ENCODE measurements around the gene MEST. TPM values are rescaled to one million over a fixed set of nuclear protein-coding genes. Genes with fewer than 3 reads are reported as not detected.

Gene MEST
- total and polyA plus RNA-seq, 7 experiments from 2014 or later, result 1.6 to 8.7 (median 4.6) TPM

- ATAC-seq (no peak), DNase-seq (no peak)
- ChIA-PET POLR2A (no interaction called here), CTCF (no interaction called here)
- Mint-ChIP-seq H3K36me3 (peaks cover 0 to 3% (median 0%) of the 10 kb centered on the region in 5 donors), H3K4me3 (no peak overlapping the region), H3K27me3 (peaks cover 5 to 23% (median 7%) of the 10 kb centered on the region in 5 donors), H3K9me3 (peaks cover 0 to 9% (median 0%) of the 10 kb centered on the region in 11 donors), H3K4me1 (peaks cover 0 to 6% (median 2%) of the 10 kb centered on the region in 7 donors), H3K27ac (no peak overlapping the region)
- H3K4me3 ChIP-seq (ENCODE audit: low read length), result no peak overlapping the region
- intact Hi-C loops (cut with micrococcal nuclease), result loop anchor here in 1 of 2 donors (10.0 kb wide), 2 partner anchors 65 to 275 kb away; no protein-coding TSS in a partner anchor
- no peak overlapping the region for H3K27ac ChIP-seq (ENCODE audit: low read depth, low read length)
- no peaks in the 10 kb centered on the region for H3K36me3 ChIP-seq (ENCODE audit: control insufficient read depth in 2 of 3, insufficient read depth in 3 of 3, low read length in 3 of 3)
- H3K4me1 ChIP-seq (ENCODE audit: control insufficient read depth in 2 of 2, insufficient read depth in 2 of 2, low read length in 2 of 2), result no peaks in the 10 kb centered on the region
- H3K27me3 ChIP-seq (ENCODE audit: control insufficient read depth in 2 of 2, insufficient read depth in 2 of 2, low read length in 2 of 2), result no peaks in the 10 kb centered on the region
- H3K9me3 ChIP-seq (ENCODE audit: control insufficient read depth in 2 of 3, low read length in 3 of 3), result no peaks in the 10 kb centered on the region
These were observed 12.0 kb upstream of the MEST start for GRCh38 chr7:130479716-130480400.

GRCh38 chr7:130481898-130482297, 10.0 kb upstream of the MEST start:
- no peak for DNase-seq
- H3K27me3 Mint-ChIP-seq, result peaks cover 5 to 39% (median 16%) of the 10 kb centered on the region in 5 donors

DNA sequence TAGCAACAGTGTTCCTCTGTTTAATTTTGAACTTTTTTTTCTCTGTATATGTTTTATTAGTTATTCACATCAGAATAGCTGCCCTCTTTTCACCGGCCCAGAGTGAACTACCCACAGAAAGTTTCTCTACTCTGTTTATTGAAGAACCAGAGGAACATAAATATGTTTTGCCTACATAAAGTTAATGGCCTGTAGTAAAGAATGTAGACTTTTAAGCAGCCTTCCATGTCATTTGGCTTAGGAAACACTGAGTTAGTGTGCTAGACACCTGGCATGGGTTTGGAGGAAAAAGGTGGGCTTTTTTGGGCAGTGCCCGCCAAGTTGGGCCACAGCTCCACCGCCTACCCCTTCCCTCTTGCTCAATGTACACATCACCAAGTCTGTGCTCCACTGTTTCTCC, 8.9 kb upstream of the MEST start:
- Histone ChIP-seq H3K27me3 (ENCODE audit: control insufficient read depth in 2 of 2, insufficient read depth in 2 of 2, low read length in 2 of 2) (no peaks in the 10 kb centered on the region), H3K27ac (ENCODE audit: low read depth, low read length) (no peak overlapping the region), H3K4me1 (ENCODE audit: control insufficient read depth in 2 of 2, insufficient read depth in 2 of 2, low read length in 2 of 2) (peaks cover 5 to 7% of the 10 kb centered on the region in 2 donors), H3K9me3 (ENCODE audit: control insufficient read depth in 2 of 3, low read length in 3 of 3) (no peaks in the 10 kb centered on the region), H3K4me3 (ENCODE audit: low read length) (no peak overlapping the region), H3K36me3 (ENCODE audit: control insufficient read depth in 2 of 3, insufficient read depth in 3 of 3, low read length in 3 of 3) (no peaks in the 10 kb centered on the region)
- DNase-seq, result no peak
- H3K4me3 Mint-ChIP-seq, result no peak overlapping the region
- peaks cover 5 to 43% (median 19%) of the 10 kb centered on the region in 5 donors for H3K27me3 Mint-ChIP-seq
- peaks cover 17 to 25% (median 20%) of the 10 kb centered on the region in 7 donors for H3K4me1 Mint-ChIP-seq
- no peak overlapping the region for H3K27ac Mint-ChIP-seq
- intact Hi-C loops (cut with micrococcal nuclease), result loop anchor here in 1 of 2 donors (10.0 kb wide), 2 partner anchors 68 to 272 kb away; no protein-coding TSS in a partner anchor
- ChIA-PET CTCF (no interaction called here), POLR2A (no interaction called here)
- H3K36me3 Mint-ChIP-seq, result no peaks in the 10 kb centered on the region
- H3K9me3 Mint-ChIP-seq, result peaks cover 0 to 5% (median 1%) of the 10 kb centered on the region in 11 donors
- no peak for ATAC-seq

More at GRCh38 chr7:130481898-130482297, 10.0 kb upstream of the MEST start:
- Mint-ChIP-seq H3K9me3 (peaks cover 0 to 9% (median 1%) of the 10 kb centered on the region in 11 donors), H3K27ac (no peak overlapping the region), H3K4me3 (no peak overlapping the region), H3K4me1 (peaks cover 14 to 24% (median 18%) of the 10 kb centered on the region in 7 donors), H3K36me3 (peaks cover 0 to 2% (median 0%) of the 10 kb centered on the region in 5 donors)
- H3K4me1 ChIP-seq (ENCODE audit: control insufficient read depth in 2 of 2, insufficient read depth in 2 of 2, low read length in 2 of 2), result peaks cover 5 to 7% of the 10 kb centered on the region in 2 donors
- no peaks in the 10 kb centered on the region for H3K27me3 ChIP-seq (ENCODE audit: control insufficient read depth in 2 of 2, insufficient read depth in 2 of 2, low read length in 2 of 2)
- no peak overlapping the region for H3K27ac ChIP-seq (ENCODE audit: low read depth, low read length)
- intact Hi-C loops (cut with micrococcal nuclease), result loop anchor here in 1 of 2 donors (10.0 kb wide), 2 partner anchors 67 to 273 kb away; no protein-coding TSS in a partner anchor
- no peak overlapping the region for H3K4me3 ChIP-seq (ENCODE audit: low read length)
- CTCF ChIA-PET, result no interaction called here
- POLR2A ChIA-PET, result interaction anchor here (0.5 kb wide), 1 partner anchor 281 kb away, joined by 4 read pairs; no protein-coding TSS in a partner anchor
- H3K9me3 ChIP-seq (ENCODE audit: control insufficient read depth in 2 of 3, low read length in 3 of 3), result no peaks in the 10 kb centered on the region
- H3K36me3 ChIP-seq (ENCODE audit: control insufficient read depth in 2 of 3, insufficient read depth in 3 of 3, low read length in 3 of 3), result no peaks in the 10 kb centered on the region
- no peak for ATAC-seq

DNA sequence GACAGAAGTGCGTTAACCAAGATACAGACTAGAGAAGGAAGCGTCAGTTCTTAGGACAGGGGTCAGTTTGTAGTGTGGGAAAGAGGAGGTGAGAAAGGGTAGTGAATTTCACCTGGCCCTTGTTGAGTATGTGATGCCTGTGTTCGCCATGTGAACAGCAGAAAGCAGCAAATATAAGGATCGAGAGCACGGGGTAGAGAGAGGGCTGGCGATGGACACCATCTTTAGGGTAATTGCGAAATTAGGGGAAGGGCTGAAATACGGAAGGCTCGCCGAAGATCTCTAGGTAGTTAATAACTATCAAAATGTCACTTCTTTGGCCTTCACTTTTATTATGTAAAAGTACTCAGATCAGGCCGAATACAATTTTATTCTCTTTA, 6.2 kb upstream of the MEST start:
- no peak overlapping the region for H3K27ac ChIP-seq (ENCODE audit: low read depth, low read length)
- DNase-seq (no peak), ATAC-seq (no peak)
- H3K4me3 ChIP-seq (ENCODE audit: low read length), result peak overlapping the region; percentile 80
- no peaks in the 10 kb centered on the region for H3K9me3 ChIP-seq (ENCODE audit: control insufficient read depth in 2 of 3, low read length in 3 of 3)
- Mint-ChIP-seq H3K36me3 (no peaks in the 10 kb centered on the region), H3K27ac (peak overlapping the region in 1 of 9 donors; percentile 66), H3K4me1 (peaks cover 19 to 26% (median 24%) of the 10 kb centered on the region in 7 donors), H3K4me3 (peak overlapping the region; percentile 56 to 94 (median 91)), H3K9me3 (peaks cover 0 to 4% (median 0%) of the 10 kb centered on the region in 11 donors), H3K27me3 (peaks cover 5 to 61% (median 27%) of the 10 kb centered on the region in 5 donors)
- H3K36me3 ChIP-seq (ENCODE audit: control insufficient read depth in 2 of 3, insufficient read depth in 3 of 3, low read length in 3 of 3), result no peaks in the 10 kb centered on the region
- no peaks in the 10 kb centered on the region for H3K27me3 ChIP-seq (ENCODE audit: control insufficient read depth in 2 of 2, insufficient read depth in 2 of 2, low read length in 2 of 2)
- ChIA-PET POLR2A (no interaction called here), CTCF (interaction anchor here (0.7 kb wide), 1 partner anchor 9 kb away, joined by 3 read pairs; no protein-coding TSS in a partner anchor)
- H3K4me1 ChIP-seq (ENCODE audit: control insufficient read depth in 2 of 2, insufficient read depth in 2 of 2, low read length in 2 of 2), result peaks cover 5 to 7% of the 10 kb centered on the region in 2 donors
- intact Hi-C loops (cut with micrococcal nuclease), result loop anchor here (1.0 to 10.0 kb wide), 11 partner anchors 43 to 413 kb away; partner anchors contain the start of genes CEP41 (in 1 of the 2), COPG2 (in 1 of the 2) and KLHDC10 (in 1 of the 2)

DNA sequence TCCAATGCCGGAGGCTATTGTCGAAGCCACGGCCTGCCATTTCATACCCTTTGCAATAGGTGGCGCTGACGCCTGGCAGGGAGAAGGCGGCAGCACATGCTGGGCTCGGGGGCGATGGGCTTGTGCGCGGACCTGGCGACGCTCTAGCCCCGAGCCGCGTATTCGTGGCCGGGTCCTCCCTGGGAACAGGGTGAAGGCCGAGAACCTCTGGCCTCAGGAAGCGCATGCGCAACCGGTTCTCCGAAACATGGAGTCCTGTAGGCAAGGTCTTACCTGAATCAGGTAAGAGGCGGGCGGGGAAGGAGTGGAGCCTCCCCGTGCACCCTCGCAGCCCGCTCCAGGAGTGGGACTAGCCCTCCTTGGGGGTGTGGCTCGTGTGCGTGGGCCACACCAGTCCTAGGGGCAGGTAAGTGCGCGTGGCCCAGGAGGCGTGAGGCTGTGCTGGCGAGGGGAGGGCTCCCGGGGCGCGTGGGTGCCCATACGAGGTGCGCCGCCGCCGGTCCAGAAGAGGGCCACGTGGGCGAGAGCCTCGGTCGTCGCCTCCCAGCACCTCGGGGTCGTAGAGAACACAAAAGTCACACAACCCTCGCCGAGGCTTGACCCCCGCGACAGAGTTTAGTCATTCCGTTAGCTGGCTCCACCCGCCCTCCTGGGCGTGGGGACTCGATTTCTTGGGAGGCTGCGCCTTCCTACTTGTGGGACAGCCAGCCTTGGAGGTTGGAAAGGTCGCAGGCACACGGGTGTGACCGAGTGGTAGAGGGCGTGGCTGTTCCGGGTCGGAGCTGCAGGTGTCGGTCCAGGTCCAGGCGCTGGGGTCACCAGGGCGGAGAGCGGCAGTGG, 5.6 kb upstream of the MEST start:
- Mint-ChIP-seq H3K27ac (peak overlapping the region in 5 of 9 donors; percentile 58 to 88 (median 73)), H3K36me3 (no peaks in the 10 kb centered on the region), H3K4me3 (peak overlapping the region; percentile 85 to 94 (median 91)), H3K27me3 (peaks cover 5 to 66% (median 31%) of the 10 kb centered on the region in 5 donors), H3K9me3 (peaks cover 0 to 4% (median 0%) of the 10 kb centered on the region in 11 donors), H3K4me1 (peaks cover 22 to 32% (median 25%) of the 10 kb centered on the region in 7 donors)
- peaks cover 7 to 9% of the 10 kb centered on the region in 2 donors for H3K4me1 ChIP-seq (ENCODE audit: control insufficient read depth in 2 of 2, insufficient read depth in 2 of 2, low read length in 2 of 2)
- POLR2A ChIA-PET, result no interaction called here
- intact Hi-C loops (cut with micrococcal nuclease), result loop anchor here (1.0 to 10.0 kb wide), 11 partner anchors 44 to 414 kb away; partner anchors contain the start of genes CEP41 (in 1 of the 2), COPG2 (in 1 of the 2) and KLHDC10 (in 1 of the 2)
- DNase-seq (peak; percentile 34 to 73 (median 56)), ATAC-seq (peak; percentile 88)
- H3K27me3 ChIP-seq (ENCODE audit: control insufficient read depth in 2 of 2, insufficient read depth in 2 of 2, low read length in 2 of 2), result no peaks in the 10 kb centered on the region
- CTCF ChIA-PET, result interaction anchor here (0.7 to 1.4 kb wide), 7 partner anchors 9 to 270 kb away, joined by 3 to 4 read pairs (median 3); no protein-coding TSS in a partner anchor
- H3K36me3 ChIP-seq (ENCODE audit: control insufficient read depth in 2 of 3, insufficient read depth in 3 of 3, low read length in 3 of 3), result no peaks in the 10 kb centered on the region
- H3K4me3 ChIP-seq (ENCODE audit: low read length), result peak overlapping the region; percentile 80
- H3K9me3 ChIP-seq (ENCODE audit: control insufficient read depth in 2 of 3, low read length in 3 of 3), result no peaks in the 10 kb centered on the region
- H3K27ac ChIP-seq (ENCODE audit: low read depth, low read length), result peak overlapping the region; percentile 41

- H3K27ac ChIP-seq (ENCODE audit: low read depth, low read length), result no peak overlapping the region
- POLR2A ChIA-PET, result no interaction called here
- Mint-ChIP-seq H3K36me3 (no peaks in the 10 kb centered on the region), H3K4me1 (peaks cover 24 to 33% (median 28%) of the 10 kb centered on the region in 7 donors), H3K9me3 (peaks cover 0 to 4% (median 0%) of the 10 kb centered on the region in 11 donors), H3K4me3 (peak overlapping the region; percentile 85 to 94 (median 91)), H3K27ac (peak overlapping the region in 3 of 9 donors; percentile 46 to 88 (median 50)), H3K27me3 (peaks cover 5 to 67% (median 31%) of the 10 kb centered on the region in 5 donors)
- intact Hi-C loops (cut with micrococcal nuclease), result loop anchor here (1.0 to 10.0 kb wide), 11 partner anchors 45 to 415 kb away; partner anchors contain the start of genes CEP41 (in 1 of the 2), COPG2 (in 1 of the 2) and KLHDC10 (in 1 of the 2)
- DNase-seq (no peak), ATAC-seq (no peak)
- CTCF ChIA-PET, result interaction anchor here (0.6 to 1.4 kb wide), 7 partner anchors 8 to 474 kb away, joined by 3 to 4 read pairs (median 4); no protein-coding TSS in a partner anchor
- H3K36me3 ChIP-seq (ENCODE audit: control insufficient read depth in 2 of 3, insufficient read depth in 3 of 3, low read length in 3 of 3), result no peaks in the 10 kb centered on the region
- H3K27me3 ChIP-seq (ENCODE audit: control insufficient read depth in 2 of 2, insufficient read depth in 2 of 2, low read length in 2 of 2), result no peaks in the 10 kb centered on the region
- no peaks in the 10 kb centered on the region for H3K9me3 ChIP-seq (ENCODE audit: control insufficient read depth in 2 of 3, low read length in 3 of 3)
- H3K4me1 ChIP-seq (ENCODE audit: control insufficient read depth in 2 of 2, insufficient read depth in 2 of 2, low read length in 2 of 2), result peaks cover 7 to 10% of the 10 kb centered on the region in 2 donors
- peak overlapping the region; percentile 80 for H3K4me3 ChIP-seq (ENCODE audit: low read length)
These were observed 4.9 kb upstream of the MEST start for GRCh38 chr7:130486954-130487436.
